ENCODE measurements around the gene TNFRSF4. TPM values are rescaled to one million over a fixed set of nuclear protein-coding genes. Genes with fewer than 3 reads are reported as not detected.

The TNFRSF4 gene
- 0.52 TPM for total RNA-seq

DNA sequence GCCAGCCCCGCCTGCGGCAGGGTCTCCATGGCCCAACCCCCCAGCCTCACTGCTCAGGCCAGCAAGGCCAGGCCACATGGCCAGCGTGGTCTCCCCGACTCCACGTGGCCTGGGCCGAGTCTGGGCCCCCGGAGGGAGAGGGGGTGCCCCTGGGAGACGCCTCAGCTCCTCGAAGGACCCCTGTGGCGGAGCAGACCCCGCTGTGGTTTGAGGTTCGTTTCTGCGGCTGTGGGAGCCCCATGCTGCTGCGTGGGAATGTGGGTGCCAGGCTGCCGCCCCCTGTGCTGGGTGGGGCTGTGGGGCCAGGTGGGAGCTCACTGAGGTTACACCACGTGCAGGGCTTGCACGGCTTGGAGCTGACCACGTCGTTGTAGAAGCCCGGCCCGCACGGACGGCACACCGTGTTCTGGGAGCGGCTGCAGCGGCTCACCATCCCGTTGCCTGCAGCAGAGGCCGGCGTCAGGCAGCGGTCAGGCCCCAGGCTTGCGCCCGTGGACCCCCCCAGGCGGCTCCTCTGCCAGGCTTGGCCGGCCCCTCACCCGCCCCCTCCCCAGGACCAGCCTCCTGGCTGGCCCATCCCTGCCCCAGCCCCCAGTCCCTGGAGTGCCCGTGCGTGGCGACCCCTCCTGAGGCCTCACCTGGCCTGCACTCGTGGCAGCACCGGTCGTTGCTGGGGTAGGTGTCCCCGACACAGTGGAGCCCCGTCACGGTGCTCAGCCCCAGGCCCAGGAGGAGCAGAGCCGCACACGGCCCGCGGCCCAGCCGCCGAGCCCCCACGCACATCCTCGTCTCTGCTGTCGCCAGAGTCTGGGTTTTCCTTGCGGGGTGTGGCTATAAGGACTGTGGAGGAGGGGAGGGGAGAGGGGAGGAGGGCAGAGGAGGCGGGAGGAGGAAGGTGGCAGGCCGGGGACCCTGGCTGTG lies at the start of gene TNFRSF4:
Gene TNFRSF4 (minus strand): TSS at position 809 of the 921 bp plus-strand sequence. CDS start 26 bp downstream, at position 783.
- Histone ChIP-seq H3K9ac (ENCODE audit: low read depth in 1 of 3, low read length in 3 of 3) (no peak within 1 kb of the TSS), H3K36me3 (ENCODE audit: control insufficient read depth in 3 of 3, insufficient read depth in 3 of 3, low read length in 3 of 3) (peaks cover 15 to 24% (median 16%) of the 10 kb centered on the region in 3 donors), H3K4me3 (ENCODE audit: low read length in 3 of 3) (no peak within 1 kb of the TSS), H3K27me3 (ENCODE audit: control insufficient read depth in 3 of 3, insufficient read depth in 3 of 3, low read length in 3 of 3) (no peaks in the 10 kb centered on the region), H3K9me3 (ENCODE audit: control insufficient read depth in 3 of 3, low read length in 3 of 3) (no peaks in the 10 kb centered on the region), H3K4me1 (ENCODE audit: control insufficient read depth in 3 of 3, insufficient read depth in 3 of 3, low read length in 3 of 3) (peaks cover 7 to 15% (median 13%) of the 10 kb centered on the region in 3 donors), H3K27ac (ENCODE audit: low read depth, low read length) (no peak within 1 kb of the TSS)

DNA sequence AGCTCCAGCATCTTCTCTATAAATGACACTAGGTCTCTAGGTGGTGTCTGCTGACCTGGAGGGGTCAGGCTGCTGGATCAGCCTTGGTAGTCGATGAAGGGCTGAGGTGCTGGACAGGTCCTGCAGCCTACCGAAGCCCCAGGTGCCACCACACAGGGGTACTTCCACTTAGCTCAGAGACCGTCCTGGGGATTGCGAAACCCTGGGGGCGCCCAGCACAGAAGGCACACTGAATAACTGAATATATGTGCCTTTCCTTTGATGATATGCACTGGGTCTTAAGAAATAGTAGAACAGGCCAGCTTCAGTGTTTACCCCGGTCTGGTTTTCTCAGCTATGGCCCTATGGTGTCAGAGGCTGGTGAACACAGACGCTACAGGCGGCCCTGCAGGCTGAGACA lies 48.8 kb upstream of the TNFRSF4 start:
- Histone ChIP-seq H3K36me3 (ENCODE audit: control insufficient read depth in 3 of 3, insufficient read depth in 3 of 3, low read length in 3 of 3) (peaks cover 46 to 54% (median 54%) of the 10 kb centered on the region in 3 donors), H3K27me3 (ENCODE audit: control insufficient read depth in 3 of 3, insufficient read depth in 3 of 3, low read length in 3 of 3) (no peaks in the 10 kb centered on the region), H3K9me3 (ENCODE audit: control insufficient read depth in 3 of 3, low read length in 3 of 3) (no peaks in the 10 kb centered on the region), H3K4me3 (ENCODE audit: low read length in 3 of 3) (no peak overlapping the region), H3K4me1 (ENCODE audit: control insufficient read depth in 3 of 3, insufficient read depth in 3 of 3, low read length in 3 of 3) (peaks cover 0 to 6% (median 0%) of the 10 kb centered on the region in 3 donors), H3K27ac (ENCODE audit: low read depth, low read length) (no peak overlapping the region), H3K9ac (ENCODE audit: low read depth in 1 of 3, low read length in 3 of 3) (no peak overlapping the region)

DNA sequence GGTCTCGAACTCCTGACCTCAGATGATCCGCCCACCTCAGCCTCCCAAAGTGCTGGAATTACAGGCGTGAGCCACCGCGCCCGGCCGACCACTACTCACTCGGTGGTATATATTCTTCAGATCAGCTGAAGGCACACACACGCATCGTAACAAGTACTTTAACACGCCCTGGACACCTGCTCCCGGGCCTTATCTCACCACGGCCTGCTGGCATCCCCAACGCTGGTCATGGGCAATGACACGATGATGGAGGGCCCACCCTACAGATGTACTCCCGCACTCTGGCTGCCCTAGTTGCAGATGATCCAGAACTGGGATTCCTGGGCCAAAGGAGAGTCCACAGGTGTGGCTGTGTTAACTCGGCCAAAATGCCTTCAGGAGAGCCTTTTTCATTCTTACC lies 48.1 kb upstream of the TNFRSF4 start:
- Histone ChIP-seq H3K9me3 (ENCODE audit: control insufficient read depth in 3 of 3, low read length in 3 of 3) (no peaks in the 10 kb centered on the region), H3K27ac (ENCODE audit: low read depth, low read length) (no peak overlapping the region), H3K36me3 (ENCODE audit: control insufficient read depth in 3 of 3, insufficient read depth in 3 of 3, low read length in 3 of 3) (peaks cover 46 to 48% (median 47%) of the 10 kb centered on the region in 3 donors), H3K4me3 (ENCODE audit: low read length in 3 of 3) (no peak overlapping the region), H3K4me1 (ENCODE audit: control insufficient read depth in 3 of 3, insufficient read depth in 3 of 3, low read length in 3 of 3) (peaks cover 0 to 6% (median 0%) of the 10 kb centered on the region in 3 donors), H3K9ac (ENCODE audit: low read depth in 1 of 3, low read length in 3 of 3) (no peak overlapping the region), H3K27me3 (ENCODE audit: control insufficient read depth in 3 of 3, insufficient read depth in 3 of 3, low read length in 3 of 3) (no peaks in the 10 kb centered on the region)

DNA sequence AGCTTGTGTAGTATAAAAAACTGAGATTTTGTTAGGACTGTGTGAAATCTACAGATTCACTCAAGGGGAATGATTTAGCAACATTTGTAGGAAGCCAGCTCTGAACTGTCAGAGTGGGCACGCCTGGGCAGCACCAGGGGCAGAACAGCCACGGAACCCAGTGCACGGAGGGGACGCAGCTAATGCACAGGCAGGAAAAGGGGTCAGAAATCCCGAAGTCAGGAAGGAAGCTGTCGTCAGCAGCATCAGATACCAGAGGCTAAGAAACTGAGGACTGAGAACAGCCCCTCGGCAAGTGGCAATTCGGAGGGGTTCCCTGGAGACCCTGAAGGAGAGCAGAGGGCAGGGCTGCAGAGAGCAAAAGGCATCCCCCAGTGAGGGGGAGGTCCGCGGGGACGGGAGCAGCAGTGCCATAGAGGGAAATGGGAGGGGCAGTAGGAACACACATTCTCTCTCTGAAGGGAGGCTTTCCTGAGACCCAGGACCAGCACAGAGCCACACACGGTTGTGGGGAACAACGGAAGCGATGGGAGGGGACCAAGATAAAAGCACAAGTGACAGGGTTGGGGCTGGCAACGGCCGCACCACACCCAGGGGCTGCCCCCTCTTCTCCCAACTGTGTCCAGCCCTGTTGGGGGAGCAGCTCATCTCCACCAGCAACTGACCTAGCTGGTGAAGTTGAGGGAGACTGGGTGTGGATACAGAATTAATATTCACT lies 47.0 kb upstream of the TNFRSF4 start:
- H3K27me3 ChIP-seq (ENCODE audit: control insufficient read depth in 3 of 3, insufficient read depth in 3 of 3, low read length in 3 of 3): no peaks in the 10 kb centered on the region
- H3K36me3 ChIP-seq (ENCODE audit: control insufficient read depth in 3 of 3, insufficient read depth in 3 of 3, low read length in 3 of 3): peaks cover 48 to 51% (median 50%) of the 10 kb centered on the region in 3 donors
- peaks cover 0 to 6% (median 0%) of the 10 kb centered on the region in 3 donors for H3K4me1 ChIP-seq (ENCODE audit: control insufficient read depth in 3 of 3, insufficient read depth in 3 of 3, low read length in 3 of 3)
- no peak overlapping the region for H3K27ac ChIP-seq (ENCODE audit: low read depth, low read length)
- no peak overlapping the region for H3K4me3 ChIP-seq (ENCODE audit: low read length in 3 of 3)
- no peaks in the 10 kb centered on the region for H3K9me3 ChIP-seq (ENCODE audit: control insufficient read depth in 3 of 3, low read length in 3 of 3)
- H3K9ac ChIP-seq (ENCODE audit: low read depth in 1 of 3, low read length in 3 of 3): no peak overlapping the region

DNA sequence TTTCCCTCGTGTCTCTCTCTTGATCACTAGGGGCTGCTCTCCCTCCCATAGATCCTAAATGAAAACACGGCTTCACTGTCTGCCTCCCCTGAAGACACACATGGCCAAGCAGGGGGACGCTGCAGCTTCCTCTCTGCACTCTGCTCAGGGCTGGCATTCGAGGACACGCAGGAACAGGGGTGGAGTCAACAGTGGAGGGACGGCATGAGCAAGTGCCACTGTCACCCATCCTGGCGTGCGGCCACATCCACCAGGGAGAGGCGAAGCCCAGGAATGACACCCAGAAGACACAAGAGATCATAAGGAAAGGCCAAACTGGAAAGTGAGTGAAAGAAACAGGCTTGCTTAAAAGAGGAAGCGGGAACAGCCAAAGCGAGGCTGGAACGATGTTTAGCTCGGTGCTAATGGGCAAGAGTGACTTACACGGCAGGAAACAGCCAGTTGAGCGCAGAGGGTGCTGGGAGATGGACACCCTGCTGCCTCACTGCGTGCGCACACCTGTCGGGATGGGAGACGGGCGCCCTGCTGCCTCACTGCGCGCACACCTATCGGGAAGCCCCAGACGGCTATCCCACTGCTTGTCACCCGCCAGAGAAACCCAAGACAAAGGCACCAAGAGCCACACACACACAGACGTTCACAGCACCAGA lies 46.1 kb upstream of the TNFRSF4 start:
- Histone ChIP-seq H3K27me3 (ENCODE audit: control insufficient read depth in 3 of 3, insufficient read depth in 3 of 3, low read length in 3 of 3) (no peaks in the 10 kb centered on the region), H3K9me3 (ENCODE audit: control insufficient read depth in 3 of 3, low read length in 3 of 3) (no peaks in the 10 kb centered on the region), H3K4me3 (ENCODE audit: low read length in 3 of 3) (no peak overlapping the region), H3K4me1 (ENCODE audit: control insufficient read depth in 3 of 3, insufficient read depth in 3 of 3, low read length in 3 of 3) (peaks cover 0 to 6% (median 0%) of the 10 kb centered on the region in 3 donors), H3K9ac (ENCODE audit: low read depth in 1 of 3, low read length in 3 of 3) (peak overlapping the region in 1 of 3 donors; percentile 54), H3K36me3 (ENCODE audit: control insufficient read depth in 3 of 3, insufficient read depth in 3 of 3, low read length in 3 of 3) (peaks cover 53 to 54% (median 53%) of the 10 kb centered on the region in 3 donors), H3K27ac (ENCODE audit: low read depth, low read length) (no peak overlapping the region)

DNA sequence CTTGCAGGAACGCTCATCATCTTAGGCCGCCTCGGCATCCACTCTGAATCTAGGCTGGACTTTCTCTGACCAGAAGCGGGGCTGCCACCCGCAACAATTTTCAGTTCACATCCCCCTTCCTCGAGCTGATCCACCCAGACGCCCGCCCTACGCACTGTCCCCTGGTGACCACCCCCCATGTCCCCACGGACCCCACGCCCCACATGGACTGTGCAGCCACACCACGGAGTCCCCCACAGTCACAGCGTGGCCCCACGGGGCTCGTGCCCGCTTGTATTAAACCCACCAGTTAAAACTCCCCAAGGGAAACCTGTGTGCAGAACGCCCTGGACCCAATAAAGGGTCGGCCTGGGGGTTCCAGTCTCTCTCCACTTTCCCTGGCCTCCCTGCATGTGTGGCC lies 45.6 kb upstream of the TNFRSF4 start:
- Histone ChIP-seq H3K36me3 (ENCODE audit: control insufficient read depth in 3 of 3, insufficient read depth in 3 of 3, low read length in 3 of 3) (peaks cover 54% of the 10 kb centered on the region in 3 donors), H3K27me3 (ENCODE audit: control insufficient read depth in 3 of 3, insufficient read depth in 3 of 3, low read length in 3 of 3) (no peaks in the 10 kb centered on the region), H3K9ac (ENCODE audit: low read depth in 1 of 3, low read length in 3 of 3) (no peak overlapping the region), H3K4me3 (ENCODE audit: low read length in 3 of 3) (no peak overlapping the region), H3K9me3 (ENCODE audit: control insufficient read depth in 3 of 3, low read length in 3 of 3) (no peaks in the 10 kb centered on the region), H3K4me1 (ENCODE audit: control insufficient read depth in 3 of 3, insufficient read depth in 3 of 3, low read length in 3 of 3) (peaks cover 0 to 6% (median 0%) of the 10 kb centered on the region in 3 donors), H3K27ac (ENCODE audit: low read depth, low read length) (no peak overlapping the region)

DNA sequence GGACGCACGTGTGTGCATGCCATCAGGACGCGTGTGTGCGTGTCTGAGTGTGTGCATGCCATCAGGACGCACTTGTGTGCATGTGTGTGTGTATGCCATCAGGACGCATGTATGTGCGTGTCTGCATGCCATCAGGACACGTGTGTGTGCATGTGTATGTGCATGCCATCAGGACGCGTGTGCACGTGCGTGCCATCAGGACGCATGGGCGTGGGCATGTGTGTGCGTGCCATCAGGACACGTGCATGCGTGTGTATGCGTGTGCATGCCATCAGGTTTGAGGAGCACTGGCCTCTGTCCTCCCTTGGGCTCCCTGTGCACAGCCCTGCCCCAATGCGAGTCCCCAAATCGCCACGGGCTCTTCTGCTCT lies 45.2 kb upstream of the TNFRSF4 start:
- Histone ChIP-seq H3K9me3 (ENCODE audit: control insufficient read depth in 3 of 3, low read length in 3 of 3) (no peaks in the 10 kb centered on the region), H3K36me3 (ENCODE audit: control insufficient read depth in 3 of 3, insufficient read depth in 3 of 3, low read length in 3 of 3) (peaks cover 55 to 57% (median 55%) of the 10 kb centered on the region in 3 donors), H3K27me3 (ENCODE audit: control insufficient read depth in 3 of 3, insufficient read depth in 3 of 3, low read length in 3 of 3) (no peaks in the 10 kb centered on the region), H3K4me3 (ENCODE audit: low read length in 3 of 3) (no peak overlapping the region), H3K9ac (ENCODE audit: low read depth in 1 of 3, low read length in 3 of 3) (no peak overlapping the region), H3K27ac (ENCODE audit: low read depth, low read length) (no peak overlapping the region), H3K4me1 (ENCODE audit: control insufficient read depth in 3 of 3, insufficient read depth in 3 of 3, low read length in 3 of 3) (peaks cover 0 to 6% (median 0%) of the 10 kb centered on the region in 3 donors)

DNA sequence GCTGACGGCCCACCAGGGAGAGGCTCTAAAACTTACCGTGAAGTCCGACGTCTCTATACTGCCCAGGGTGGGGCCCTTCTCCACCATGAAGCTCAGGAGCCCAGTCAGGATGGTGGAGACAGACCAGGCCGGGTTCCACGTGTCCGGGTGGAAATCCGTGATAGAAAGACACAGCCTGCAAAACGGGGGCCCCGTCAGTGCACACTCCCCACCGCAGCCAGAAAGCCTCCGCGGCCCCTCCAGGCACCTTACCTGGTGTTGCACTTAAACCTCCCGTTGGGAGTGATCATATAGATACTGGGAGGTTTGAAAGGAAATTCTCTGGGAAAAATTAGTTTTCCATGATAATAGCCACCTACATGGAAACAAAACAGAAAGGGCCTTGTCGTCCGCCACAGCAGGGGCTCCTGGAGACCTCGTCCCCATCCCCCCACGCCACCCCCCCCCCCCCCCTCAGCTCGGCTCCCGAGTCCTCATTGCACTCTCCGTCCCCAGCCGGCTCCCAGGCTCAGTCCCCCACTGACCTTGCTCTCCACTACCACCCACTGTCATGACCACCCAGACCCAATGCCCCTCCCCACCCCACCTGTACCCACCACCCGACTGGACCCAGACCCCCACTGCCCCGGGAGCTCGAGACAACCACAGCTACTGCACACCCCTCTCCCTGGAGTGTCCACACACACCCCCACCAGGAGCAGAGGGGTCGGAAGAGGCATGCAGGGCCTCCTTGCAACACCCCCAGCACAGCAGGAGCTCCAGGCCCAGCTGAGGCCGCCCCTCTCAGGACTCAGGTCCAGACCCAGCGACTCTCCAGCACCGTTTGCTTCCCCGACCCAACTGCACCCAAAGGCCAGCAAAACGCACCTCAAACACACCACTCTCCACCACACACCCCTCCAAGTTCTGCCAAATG lies 43.3 kb upstream of the TNFRSF4 start:
- no peaks in the 10 kb centered on the region for H3K9me3 ChIP-seq (ENCODE audit: control insufficient read depth in 3 of 3, low read length in 3 of 3)

DNA sequence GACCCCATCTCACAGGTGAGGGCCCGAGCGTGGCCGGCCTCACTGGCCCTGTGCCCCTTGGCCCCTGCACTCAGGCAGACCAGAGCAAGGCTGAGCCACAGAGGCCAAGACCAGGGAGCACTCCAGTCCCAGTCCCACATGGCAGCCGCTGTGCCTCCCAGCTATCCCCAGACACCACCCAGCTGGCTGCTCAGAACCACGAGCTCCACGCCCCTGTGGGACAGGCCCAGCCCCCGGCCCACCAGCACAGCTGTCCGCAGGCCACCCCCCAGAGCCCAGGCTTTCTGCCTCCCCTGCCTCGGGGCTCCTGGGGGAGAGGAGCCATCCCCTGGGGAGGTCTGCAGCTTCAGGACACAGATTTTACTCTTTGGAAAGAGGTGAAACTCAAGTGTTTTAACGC lies 41.7 kb upstream of the TNFRSF4 start:
- Histone ChIP-seq H3K27me3 (ENCODE audit: control insufficient read depth in 3 of 3, insufficient read depth in 3 of 3, low read length in 3 of 3) (no peaks in the 10 kb centered on the region), H3K36me3 (ENCODE audit: control insufficient read depth in 3 of 3, insufficient read depth in 3 of 3, low read length in 3 of 3) (peaks cover 38 to 48% (median 40%) of the 10 kb centered on the region in 3 donors), H3K27ac (ENCODE audit: low read depth, low read length) (no peak overlapping the region), H3K4me1 (ENCODE audit: control insufficient read depth in 3 of 3, insufficient read depth in 3 of 3, low read length in 3 of 3) (peaks cover 0 to 6% (median 0%) of the 10 kb centered on the region in 3 donors), H3K9me3 (ENCODE audit: control insufficient read depth in 3 of 3, low read length in 3 of 3) (no peaks in the 10 kb centered on the region), H3K9ac (ENCODE audit: low read depth in 1 of 3, low read length in 3 of 3) (no peak overlapping the region), H3K4me3 (ENCODE audit: low read length in 3 of 3) (no peak overlapping the region)

More for the DNA sequence above, 43.3 kb upstream of the TNFRSF4 start:
- H3K9ac ChIP-seq (ENCODE audit: low read depth in 1 of 3, low read length in 3 of 3): no peak overlapping the region
- peaks cover 0 to 6% (median 0%) of the 10 kb centered on the region in 3 donors for H3K4me1 ChIP-seq (ENCODE audit: control insufficient read depth in 3 of 3, insufficient read depth in 3 of 3, low read length in 3 of 3)
- H3K36me3 ChIP-seq (ENCODE audit: control insufficient read depth in 3 of 3, insufficient read depth in 3 of 3, low read length in 3 of 3): peaks cover 48 to 58% (median 52%) of the 10 kb centered on the region in 3 donors
- H3K4me3 ChIP-seq (ENCODE audit: low read length in 3 of 3): no peak overlapping the region
- H3K27me3 ChIP-seq (ENCODE audit: control insufficient read depth in 3 of 3, insufficient read depth in 3 of 3, low read length in 3 of 3): no peaks in the 10 kb centered on the region
- no peak overlapping the region for H3K27ac ChIP-seq (ENCODE audit: low read depth, low read length)

Measured in skeletal muscle tissue (tissue), 4 donors.